Testis (tissue), 3 donors: ENCODE data around the gene XAGE1A. TPM values are rescaled to one million over a fixed set of nuclear protein-coding genes. Genes with fewer than 3 reads are reported as not detected.
"Not testable (repeated sequence)": the region's sequence is repeated elsewhere in the genome, so short reads cannot be mapped to it uniquely, and the experiment has no call there.

Experiments
- DNase-seq: peaks from one replicate; pipeline ENCODE4 v3.0.0-alpha.2; 2019
- H3K27ac ChIP-seq, 2 donors: fragments of 200-600 bp; sonication (generic); one replicate each; pipeline ENCODE4 v1.5.1; 2019
- H3K27me3 ChIP-seq: fragments of 200-600 bp; sonication (generic); one replicate; pipeline ENCODE4 v1.5.1; 2019
- H3K36me3 ChIP-seq: fragments of 200-600 bp; sonication (generic); one replicate; pipeline ENCODE4 v1.5.1; 2017; ENCODE audit warnings: low read depth; ENCODE audit errors: missing control alignments
- H3K4me1 ChIP-seq: fragments of 200-600 bp; sonication (generic); one replicate; pipeline ENCODE4 v1.5.1; 2019
- H3K4me3 ChIP-seq, 2 donors: fragments of 200-600 bp; sonication (generic); one replicate each; pipeline ENCODE4 v1.5.1; 2017 to 2019
- H3K9me3 ChIP-seq: fragments of 200-600 bp; sonication (generic); one replicate; pipeline ENCODE4 v1.5.1; 2017
- CTCF ChIP-seq, 3 experiments: fragments of 450-650 bp in 2 of 3; fragments of 200-600 bp in 1 of 3; sonication (generic) in 1 of 3; IDR thresholded peaks; one replicate each; pipeline ENCODE4 v1.5.1; 2016 to 2019; ENCODE audit warnings: antibody characterized with exemption in 3 of 3, mild to moderate bottlenecking in 2 of 3, moderate library complexity in 1 of 3
- POLR2A ChIP-seq: fragments of 450-650 bp; IDR thresholded peaks from one replicate; pipeline ENCODE4 v1.6.1; 2017; ENCODE audit warnings: antibody characterized with exemption, mild to moderate bottlenecking, moderate library complexity
- WGBS, 2 donors: methylation state at CpG; one replicate each; pipeline ENCODE4 v1.1.5; 2018; 5-methylcytosine and 5-hydroxymethylcytosine counted together
- intact Hi-C: fragments of 100-400 bp; cut with DNase I; formaldehyde crosslinking; loops from one replicate; pipeline ENCODE4 v1.15.1; 2023; ENCODE audit warnings: low total_unique reads
- polyA plus RNA-seq: library from polyadenylated mRNA; stranded (reverse); fragments of 350-450 nt; fragmentation: Illumina TruSeq; extraction: RNeasy Lipid Tissue Mini Kit (QIAGEN cat#74804); gene quantifications from one replicate; pipeline ENCODE4 v1.2.3, GENCODE V29; 2014; ENCODE audit warnings: low read depth, low replicate concordance; ENCODE audit not compliant: insufficient read depth
- small RNA-seq, 2 donors: library from RNA; depleted of rRNA; stranded (forward); fragments of <200 nt; gene quantifications; one replicate each; pipeline ENCODE3, GENCODE V24; 2016
- total RNA-seq, 2 donors: library from RNA; depleted of rRNA; stranded (reverse); fragments of >200 nt; gene quantifications; one replicate each; pipeline ENCODE4 v1.2.3, GENCODE V29; 2016

The XAGE1A gene
- total and polyA plus RNA-seq, 3 donors from 2014 or later = 14.4 to 31.9 (median 31.7) TPM

- H3K4me1 ChIP-seq = no peaks in the 10 kb centered on the region
- H3K27me3 ChIP-seq = no peaks in the 10 kb centered on the region
- H3K4me3 ChIP-seq = no peak overlapping the region
- 70 to 80% methylated on average over 7 to 21 of the region's 21 CpGs for WGBS, 2 donors
- H3K27ac ChIP-seq = no peak overlapping the region
- no peak for DNase-seq
- intact Hi-C loops = no loop called here
- H3K36me3 ChIP-seq = no peaks in the 10 kb centered on the region
- TF ChIP-seq POLR2A = no peak
- TF ChIP-seq CTCF (IDR thresholded peaks at IDR 0.05) = no peak
- no peaks in the 10 kb centered on the region for H3K9me3 ChIP-seq
Measured at GRCh38 chrX:52544147-52544840, 48.7 kb downstream of the XAGE1A start.

GRCh38 chrX:52548769-52549168 is 53.2 kb downstream of the XAGE1A start:
- H3K27me3 ChIP-seq, H3K36me3 ChIP-seq, intact Hi-C loops, H3K27ac ChIP-seq, DNase-seq, H3K4me1 ChIP-seq, H3K9me3 ChIP-seq, H3K4me3 ChIP-seq: not testable (repeated sequence)
- 54 to 92% methylated on average over 1 to 3 of the region's 3 CpGs for WGBS, 2 donors

Small RNA genes lying within 50 kb of the gene (small RNA-seq; reads per million reads assigned to genes)
- gene BX510359.8 (0 reads per million in 2 donors), gene RBM22P7 (0 reads per million in 2 donors)

Other genes starting within 250 kb of the XAGE1A start
- under 1 TPM in 1 of 2 donors, not detected in 1; 0.81 TPM for gene XAGE2, start 126.8 kb upstream of the XAGE1A start, total RNA-seq
- not detected for gene XAGE2, start 126.8 kb upstream of the XAGE1A start, polyA plus RNA-seq
- 10 to 100 TPM; 61.0 to 64.2 TPM for gene XAGE1B, start 21.3 kb downstream of the XAGE1A start, total RNA-seq
- 64.0 TPM for gene XAGE1B, start 21.3 kb downstream of the XAGE1A start, polyA plus RNA-seq
- not detected for gene SSX7, start 159.1 kb downstream of the XAGE1A start, total RNA-seq
- gene SSX7, start 159.1 kb downstream of the XAGE1A start, polyA plus RNA-seq = not detected
- 1 to 10 TPM in 1 of 2 donors, not detected in 1; 5.6 TPM for gene SSX2, start 211.4 kb downstream of the XAGE1A start, total RNA-seq
- 9.1 TPM for gene SSX2, start 211.4 kb downstream of the XAGE1A start, polyA plus RNA-seq